Endothelial cell of umbilical vein (primary cell): Measurements from ENCODE around the gene MBOAT1. TPM values are rescaled to one million over a fixed set of nuclear protein-coding genes. Genes with fewer than 3 reads are reported as not detected.

Experiments
- polyA plus RNA-seq, 4 experiments: library from polyadenylated mRNA; depleted of rRNA in 3 of 4; stranded (reverse) in 3 of 4; unstranded in 1 of 4; fragments of >200 nt; gene quantifications; 2 replicates each; pipeline versions ENCODE4 v1.2.1 to v1.2.3, GENCODE V29; 2011 to 2012; ENCODE audit warnings: missing spikeins in 1 of 4
- total RNA-seq: library from RNA; stranded (reverse); gene quantifications from 2 replicates; pipeline ENCODE4 v1.2.3, GENCODE V29; 2021

The MBOAT1 gene
- total and polyA plus RNA-seq, 2 donors (not counting 3 experiments of a cell fraction or from before 2014, with no cell fraction given) = 2.1 to 5.4 TPM

Other genes starting within 250 kb of the MBOAT1 start
- 21.2 and 22.0 TPM in 2 replicates for gene E2F3, start 189.4 kb upstream of the MBOAT1 start, total RNA-seq
- gene E2F3, start 189.4 kb upstream of the MBOAT1 start, polyA plus RNA-seq = 6.1 and 8.6 TPM in 2 replicates